SU-DHL-6 (cell line): ENCODE data around the gene CNTN2.

Experiments
- H2AFZ ChIP-seq: fragments of 200-600 bp; sonication (generic); 2 replicates; pipeline ENCODE4 v1.6.1; 2014; ENCODE audit warnings: low read depth, mild to moderate bottlenecking, moderate library complexity, mixed read lengths, antibody characterized with exemption, low read length; ENCODE audit not compliant: severe bottlenecking
- H3F3A ChIP-seq: fragments of 200-600 bp; shearing (Covaris generic); 2 replicates; pipeline ENCODE4 v1.6.0; 2016; ENCODE audit warnings: antibody characterized with exemption, mild to moderate bottlenecking; ENCODE audit not compliant: insufficient read depth
- H3K27ac ChIP-seq: fragments of 200-600 bp; sonication (generic); 2 replicates; pipeline ENCODE4 v1.5.1; 2016; ENCODE audit warnings: low read depth, mild to moderate bottlenecking, low read length, moderate library complexity, mixed read lengths
- H3K27me3 ChIP-seq: fragments of 200-600 bp; sonication (generic), shearing (Covaris generic); 2 replicates; pipeline ENCODE4 v1.6.0; 2014; ENCODE audit warnings: mild to moderate bottlenecking, low read length
- H3K36me3 ChIP-seq: fragments of 200-600 bp; sonication (generic); 2 replicates; pipeline ENCODE4 v1.6.1; 2014; ENCODE audit warnings: mild to moderate bottlenecking, low read length, mixed read lengths
- H3K4me2 ChIP-seq: fragments of 300-600, 200-600 bp; shearing (Covaris generic), sonication (generic); 2 replicates; pipeline ENCODE4 v1.6.0; 2014; ENCODE audit warnings: low read length, low read depth, mild to moderate bottlenecking; ENCODE audit not compliant: poor library complexity, severe bottlenecking
- H3K4me3 ChIP-seq: fragments of 200-600 bp; sonication (generic); 2 replicates; pipeline ENCODE4 v1.5.1; 2014; ENCODE audit warnings: antibody characterized with exemption, low read length, mild to moderate bottlenecking, mixed read lengths; ENCODE audit not compliant: insufficient read depth, poor library complexity, severe bottlenecking
- H3K79me2 ChIP-seq: fragments of 200-600 bp; sonication (generic); 2 replicates; pipeline ENCODE4 v1.6.1; 2014; ENCODE audit warnings: mild to moderate bottlenecking, low read length, moderate library complexity; ENCODE audit not compliant: insufficient read depth
- H3K9ac ChIP-seq: fragments of 200-600 bp; sonication (generic); 2 replicates; pipeline ENCODE4 v1.7.0; 2014; ENCODE audit warnings: mild to moderate bottlenecking, low read length
- H3K9me2 ChIP-seq: fragments of 200-600 bp; sonication (generic); replicated peaks from 2 replicates; pipeline ENCODE4 v1.6.1; 2014; ENCODE audit warnings: low read length; ENCODE audit not compliant: insufficient read depth
- H3K9me3 ChIP-seq: fragments of 200-600 bp; sonication (generic); 2 replicates; pipeline ENCODE4 v1.6.1; 2014; ENCODE audit warnings: low read length, mixed read lengths; ENCODE audit not compliant: insufficient read depth
- H4K20me1 ChIP-seq: fragments of 200-600 bp; sonication (generic); 2 replicates; pipeline ENCODE4 v1.6.1; 2014; ENCODE audit warnings: low read depth, mild to moderate bottlenecking, antibody characterized with exemption, low read length, moderate library complexity, mixed read lengths
- EZH2phosphoT487 ChIP-seq: fragments of 200-600 bp; sonication (generic), shearing (Covaris generic); conservative IDR thresholded peaks from 2 replicates; pipeline ENCODE4 v1.6.1; 2018; ENCODE audit warnings: mild to moderate bottlenecking, antibody characterized with exemption, low read length, moderate library complexity, mixed read lengths
- TF ChIP-seq, protein P1 (sequence below): fragments of 200-600 bp; sonication (generic); IDR thresholded peaks from one replicate; pipeline ENCODE4 v1.5.1; 2017; ENCODE audit warnings: antibody characterized with exemption, mild to moderate bottlenecking, low read length, moderate library complexity; ENCODE audit not compliant: insufficient read depth, poor library complexity, severe bottlenecking

The CNTN2 gene

DNA sequence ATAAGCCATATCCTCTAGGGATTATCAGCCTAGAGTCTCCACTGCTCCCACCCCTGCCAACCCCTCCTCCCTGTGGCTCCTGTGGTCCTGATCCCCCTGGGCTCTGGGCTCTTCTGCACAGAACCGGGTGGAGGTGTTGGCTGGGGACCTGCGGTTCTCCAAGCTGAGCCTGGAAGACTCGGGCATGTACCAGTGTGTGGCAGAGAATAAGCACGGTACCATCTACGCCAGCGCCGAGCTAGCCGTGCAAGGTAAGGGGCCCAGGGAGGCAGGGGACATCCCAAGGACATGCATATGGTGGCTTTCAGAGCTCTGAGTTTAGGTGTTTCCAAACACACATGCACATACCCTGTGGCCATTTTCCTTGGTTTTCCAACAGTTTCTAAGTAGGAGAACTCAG, 19.3 kb downstream of the CNTN2 start:
- H3K27me3 ChIP-seq = no peaks in the 10 kb centered on the region
- H3K27ac ChIP-seq = no peak overlapping the region
- H3F3A ChIP-seq = no peaks in the 10 kb centered on the region
- TF ChIP-seq, protein P1, sequence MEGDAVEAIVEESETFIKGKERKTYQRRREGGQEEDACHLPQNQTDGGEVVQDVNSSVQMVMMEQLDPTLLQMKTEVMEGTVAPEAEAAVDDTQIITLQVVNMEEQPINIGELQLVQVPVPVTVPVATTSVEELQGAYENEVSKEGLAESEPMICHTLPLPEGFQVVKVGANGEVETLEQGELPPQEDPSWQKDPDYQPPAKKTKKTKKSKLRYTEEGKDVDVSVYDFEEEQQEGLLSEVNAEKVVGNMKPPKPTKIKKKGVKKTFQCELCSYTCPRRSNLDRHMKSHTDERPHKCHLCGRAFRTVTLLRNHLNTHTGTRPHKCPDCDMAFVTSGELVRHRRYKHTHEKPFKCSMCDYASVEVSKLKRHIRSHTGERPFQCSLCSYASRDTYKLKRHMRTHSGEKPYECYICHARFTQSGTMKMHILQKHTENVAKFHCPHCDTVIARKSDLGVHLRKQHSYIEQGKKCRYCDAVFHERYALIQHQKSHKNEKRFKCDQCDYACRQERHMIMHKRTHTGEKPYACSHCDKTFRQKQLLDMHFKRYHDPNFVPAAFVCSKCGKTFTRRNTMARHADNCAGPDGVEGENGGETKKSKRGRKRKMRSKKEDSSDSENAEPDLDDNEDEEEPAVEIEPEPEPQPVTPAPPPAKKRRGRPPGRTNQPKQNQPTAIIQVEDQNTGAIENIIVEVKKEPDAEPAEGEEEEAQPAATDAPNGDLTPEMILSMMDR = no peak
- no peak for TF ChIP-seq EZH2phosphoT487
- H3K9ac ChIP-seq = no peak overlapping the region
- H3K9me2 ChIP-seq = no peaks in the 10 kb centered on the region
- no peaks in the 10 kb centered on the region for H3K36me3 ChIP-seq
- H2AFZ ChIP-seq = no peak overlapping the region
- H3K79me2 ChIP-seq = no peaks in the 10 kb centered on the region
- H3K4me2 ChIP-seq = no peak overlapping the region
- no peaks in the 10 kb centered on the region for H3K9me3 ChIP-seq
- H4K20me1 ChIP-seq = no peaks in the 10 kb centered on the region
- no peak overlapping the region for H3K4me3 ChIP-seq

DNA sequence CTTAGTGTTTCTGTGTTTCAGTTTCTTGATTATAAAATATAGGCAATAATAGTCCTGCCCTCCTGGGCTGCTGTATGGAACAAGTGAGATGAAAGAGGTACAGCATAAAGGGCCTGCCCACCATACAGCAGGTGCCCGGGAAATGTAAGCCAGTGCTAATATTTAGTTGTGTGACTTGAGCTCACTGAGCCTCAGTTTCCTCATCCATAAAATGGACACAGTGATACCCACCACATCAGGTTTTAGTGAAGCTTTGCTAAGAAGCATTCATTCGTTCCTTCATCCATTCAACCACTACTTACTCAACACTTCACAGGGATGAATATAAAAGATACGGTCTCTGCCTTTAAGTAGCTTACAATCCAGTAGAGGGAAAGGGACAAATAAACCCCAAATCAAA, 19.9 kb downstream of the CNTN2 start:
- no peak overlapping the region for H2AFZ ChIP-seq
- no peaks in the 10 kb centered on the region for H3F3A ChIP-seq
- no peaks in the 10 kb centered on the region for H3K36me3 ChIP-seq
- no peaks in the 10 kb centered on the region for H4K20me1 ChIP-seq
- H3K4me3 ChIP-seq = no peak overlapping the region
- no peaks in the 10 kb centered on the region for H3K27me3 ChIP-seq
- TF ChIP-seq, protein P1 = no peak
- no peak for TF ChIP-seq EZH2phosphoT487
- H3K9me2 ChIP-seq = no peaks in the 10 kb centered on the region
- no peak overlapping the region for H3K4me2 ChIP-seq
- H3K79me2 ChIP-seq = no peaks in the 10 kb centered on the region
- no peak overlapping the region for H3K27ac ChIP-seq
- no peak overlapping the region for H3K9ac ChIP-seq
- no peaks in the 10 kb centered on the region for H3K9me3 ChIP-seq

DNA sequence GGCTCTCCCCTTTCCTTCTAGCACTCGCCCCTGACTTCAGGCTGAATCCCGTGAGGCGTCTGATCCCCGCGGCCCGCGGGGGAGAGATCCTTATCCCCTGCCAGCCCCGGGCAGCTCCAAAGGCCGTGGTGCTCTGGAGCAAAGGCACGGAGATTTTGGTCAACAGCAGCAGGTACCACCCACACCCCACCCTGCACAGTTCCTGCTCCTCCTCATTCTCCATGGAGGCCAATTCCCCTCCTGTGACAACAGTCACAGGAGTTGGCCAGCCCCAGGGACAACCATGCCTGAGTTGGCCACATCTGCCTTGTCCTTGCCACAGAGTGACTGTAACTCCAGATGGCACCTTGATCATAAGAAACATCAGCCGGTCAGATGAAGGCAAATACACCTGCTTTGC, 21.3 kb downstream of the CNTN2 start:
- Histone ChIP-seq H3K79me2 (no peaks in the 10 kb centered on the region), H3K9ac (no peak overlapping the region), H2AFZ (no peak overlapping the region), H3K27ac (no peak overlapping the region), H3F3A (no peaks in the 10 kb centered on the region), H3K9me2 (no peaks in the 10 kb centered on the region), H3K9me3 (no peaks in the 10 kb centered on the region), H3K4me2 (no peak overlapping the region), H3K36me3 (no peaks in the 10 kb centered on the region), H3K4me3 (no peak overlapping the region), H4K20me1 (no peaks in the 10 kb centered on the region), H3K27me3 (no peaks in the 10 kb centered on the region)
- TF ChIP-seq EZH2phosphoT487 = no peak
- TF ChIP-seq, protein P1 = no peak
